Breast epithelium (tissue), 4 donors: ENCODE measurements around the gene MMP15. TPM values are rescaled to one million over a fixed set of nuclear protein-coding genes. Genes with fewer than 3 reads are reported as not detected.

Experiments
- DNase-seq, 2 donors: peaks; one replicate each; pipeline ENCODE4 v3.0.0-alpha.2; 2019; ENCODE audit warnings: low spot score in 2 of 2
- H3K27ac ChIP-seq, 2 donors: fragments of 200-600 bp; sonication (generic) in 1 of 2; one replicate each; pipeline ENCODE4 v1.5.1; 2016 to 2019; ENCODE audit warnings: mild to moderate bottlenecking in 1 of 2
- H3K27me3 ChIP-seq, 2 donors: fragments of 200-600 bp; sonication (generic) in 1 of 2; one replicate each; pipeline versions ENCODE4 v1.5.1 to v1.6.0; 2017 to 2019; ENCODE audit warnings: control low read depth in 1 of 2, mild to moderate bottlenecking in 1 of 2
- H3K36me3 ChIP-seq: fragments of 200-600 bp; one replicate; pipeline ENCODE4 v1.5.1; 2019
- H3K4me1 ChIP-seq, 2 donors: fragments of 200-600 bp; sonication (generic); one replicate each; pipeline ENCODE4 v1.5.1; 2016 to 2019; ENCODE audit warnings: control low read depth in 1 of 2
- H3K4me3 ChIP-seq, 3 donors: fragments of 200-600 bp; sonication (generic); 1 replicate in 2 of 3; 2 replicates in 1 of 3; pipeline ENCODE4 v1.5.1; 2016 to 2019; ENCODE audit warnings: mild to moderate bottlenecking in 3 of 3, moderate library complexity in 2 of 3
- H3K9me3 ChIP-seq, 2 donors: fragments of 200-600 bp; sonication (generic) in 1 of 2; one replicate each; pipeline ENCODE4 v1.5.1; 2016 to 2019; ENCODE audit warnings: control low read depth in 1 of 2
- CTCF ChIP-seq, 3 donors: fragments of 450-650 bp; IDR thresholded peaks; one replicate each; pipeline ENCODE4 v1.5.1; 2016 to 2017; ENCODE audit warnings: antibody characterized with exemption in 3 of 3, mild to moderate bottlenecking in 3 of 3, moderate library complexity in 3 of 3
- POLR2A ChIP-seq: fragments of 450-650 bp; IDR thresholded peaks from one replicate; pipeline ENCODE4 v1.6.1; 2016; ENCODE audit warnings: antibody characterized with exemption, mild to moderate bottlenecking, moderate library complexity
- POLR2AphosphoS5 ChIP-seq, 3 donors: sonication (generic); formaldehyde crosslinking; IDR thresholded peaks; one replicate each; pipeline ENCODE4 v1.6.1; 2017; ENCODE audit warnings: antibody characterized with exemption in 3 of 3
- intact Hi-C: fragments of 100-400 bp; cut with DNase I; formaldehyde crosslinking; loops from one replicate; pipeline ENCODE4 v1.15.1; 2023; ENCODE audit warnings: low total_unique reads
- total RNA-seq, 3 donors: library from RNA; depleted of rRNA; stranded (reverse); fragments of >200 nt; gene quantifications; one replicate each; pipeline ENCODE4 v1.1.0, GENCODE V29; 2016

Gene MMP15
- total RNA-seq, 3 donors from 2014 or later: 4.6 to 5.3 (median 4.8) TPM

GRCh38 chr16:58032710-58033293, 7.2 kb downstream of the MMP15 start:
- no peak overlapping the region for H3K4me3 ChIP-seq
- TF ChIP-seq POLR2AphosphoS5 (IDR thresholded peaks at IDR 0.05): no peak
- TF ChIP-seq POLR2A: no peak
- no peak for TF ChIP-seq CTCF (IDR thresholded peaks at IDR 0.05)
- H3K4me1 ChIP-seq: peaks cover 0 to 8% of the 10 kb centered on the region in 2 donors
- intact Hi-C loops: no loop called here
- H3K9me3 ChIP-seq: no peaks in the 10 kb centered on the region
- no peaks in the 10 kb centered on the region for H3K27me3 ChIP-seq
- peak overlapping the region in 1 of 2 donors; percentile 48 for H3K27ac ChIP-seq
- DNase-seq: no peak
- no peaks in the 10 kb centered on the region for H3K36me3 ChIP-seq

GRCh38 chr16:58034128-58034685, 8.7 kb downstream of the MMP15 start:
- Histone ChIP-seq H3K4me1 (peaks cover 0 to 8% of the 10 kb centered on the region in 2 donors), H3K9me3 (no peaks in the 10 kb centered on the region), H3K36me3 (no peaks in the 10 kb centered on the region), H3K27ac (no peak overlapping the region), H3K27me3 (no peaks in the 10 kb centered on the region), H3K4me3 (no peak overlapping the region)
- DNase-seq: no peak
- TF ChIP-seq POLR2AphosphoS5 (IDR thresholded peaks at IDR 0.05) (no peak), CTCF (IDR thresholded peaks at IDR 0.05) (no peak), POLR2A (no peak)
- intact Hi-C loops: no loop called here

- TF ChIP-seq POLR2AphosphoS5 (IDR thresholded peaks at IDR 0.05) (no peak), CTCF (IDR thresholded peaks at IDR 0.05) (no peak), POLR2A (no peak)
- Histone ChIP-seq H3K36me3 (no peaks in the 10 kb centered on the region), H3K4me1 (peaks cover 0 to 8% of the 10 kb centered on the region in 2 donors), H3K9me3 (no peaks in the 10 kb centered on the region), H3K27ac (no peak overlapping the region), H3K27me3 (no peaks in the 10 kb centered on the region), H3K4me3 (no peak overlapping the region)
- no peak for DNase-seq
- intact Hi-C loops: no loop called here
These were observed 9.2 kb downstream of the MMP15 start for GRCh38 chr16:58034774-58035173.

GRCh38 chr16:58035356-58036170, 10.0 kb downstream of the MMP15 start:
- Histone ChIP-seq H3K27ac (no peak overlapping the region), H3K27me3 (no peaks in the 10 kb centered on the region), H3K4me1 (peaks cover 0 to 8% of the 10 kb centered on the region in 2 donors), H3K4me3 (no peak overlapping the region), H3K9me3 (no peaks in the 10 kb centered on the region), H3K36me3 (no peaks in the 10 kb centered on the region)
- intact Hi-C loops: no loop called here
- DNase-seq: no peak
- TF ChIP-seq POLR2AphosphoS5 (IDR thresholded peaks at IDR 0.05) (no peak), CTCF (IDR thresholded peaks at IDR 0.05) (no peak), POLR2A (no peak)

GRCh38 chr16:58036943-58037342, 11.4 kb downstream of the MMP15 start:
- Histone ChIP-seq H3K36me3 (no peaks in the 10 kb centered on the region), H3K4me3 (no peak overlapping the region), H3K27me3 (no peaks in the 10 kb centered on the region), H3K4me1 (no peaks in the 10 kb centered on the region), H3K27ac (no peak overlapping the region), H3K9me3 (no peaks in the 10 kb centered on the region)
- no peak for TF ChIP-seq POLR2AphosphoS5 (IDR thresholded peaks at IDR 0.05)
- TF ChIP-seq POLR2A: no peak
- TF ChIP-seq CTCF (IDR thresholded peaks at IDR 0.05): no peak
- DNase-seq: no peak
- intact Hi-C loops: no loop called here
